Measurements from ENCODE around the gene ANXA3. TPM values are rescaled to one million over a fixed set of nuclear protein-coding genes. Genes with fewer than 3 reads are reported as not detected.
"Not testable (repeated sequence)": the region's sequence is repeated elsewhere in the genome, so short reads cannot be mapped to it uniquely, and the experiment has no call there.

ANXA3 gene
- total RNA-seq, 1 donor from 2014 or later: 34.5 TPM

DNA sequence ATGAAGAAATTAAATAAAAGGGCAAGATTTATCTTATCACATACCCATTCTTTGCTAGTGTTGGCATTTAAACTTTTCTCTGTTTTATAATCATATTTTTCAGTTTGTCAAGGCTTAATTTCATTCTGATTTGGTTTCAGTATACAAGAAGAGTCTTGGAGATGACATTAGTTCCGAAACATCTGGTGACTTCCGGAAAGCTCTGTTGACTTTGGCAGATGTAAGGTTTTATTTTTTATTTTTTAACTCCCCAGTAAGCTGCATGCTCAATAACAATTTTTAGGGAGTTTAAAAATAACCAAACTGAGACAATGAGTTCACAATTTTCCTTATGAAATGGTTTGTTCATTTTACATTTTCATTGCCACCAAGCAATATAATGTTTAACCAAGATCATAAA is 39.8 kb downstream of the ANXA3 start:
- intact Hi-C loops (cut with micrococcal nuclease): no loop called here
- H3K27ac ChIP-seq (replicated peaks): peak overlapping the region; percentile 76
- peaks cover 24% of the 10 kb centered on the region for H3K36me3 ChIP-seq
- no peaks in the 10 kb centered on the region for H3K27me3 ChIP-seq (ENCODE audit: low read depth)
- no peak for DNase-seq
- H3K9me3 ChIP-seq (replicated peaks): no peaks in the 10 kb centered on the region
- TF ChIP-seq, protein P1, sequence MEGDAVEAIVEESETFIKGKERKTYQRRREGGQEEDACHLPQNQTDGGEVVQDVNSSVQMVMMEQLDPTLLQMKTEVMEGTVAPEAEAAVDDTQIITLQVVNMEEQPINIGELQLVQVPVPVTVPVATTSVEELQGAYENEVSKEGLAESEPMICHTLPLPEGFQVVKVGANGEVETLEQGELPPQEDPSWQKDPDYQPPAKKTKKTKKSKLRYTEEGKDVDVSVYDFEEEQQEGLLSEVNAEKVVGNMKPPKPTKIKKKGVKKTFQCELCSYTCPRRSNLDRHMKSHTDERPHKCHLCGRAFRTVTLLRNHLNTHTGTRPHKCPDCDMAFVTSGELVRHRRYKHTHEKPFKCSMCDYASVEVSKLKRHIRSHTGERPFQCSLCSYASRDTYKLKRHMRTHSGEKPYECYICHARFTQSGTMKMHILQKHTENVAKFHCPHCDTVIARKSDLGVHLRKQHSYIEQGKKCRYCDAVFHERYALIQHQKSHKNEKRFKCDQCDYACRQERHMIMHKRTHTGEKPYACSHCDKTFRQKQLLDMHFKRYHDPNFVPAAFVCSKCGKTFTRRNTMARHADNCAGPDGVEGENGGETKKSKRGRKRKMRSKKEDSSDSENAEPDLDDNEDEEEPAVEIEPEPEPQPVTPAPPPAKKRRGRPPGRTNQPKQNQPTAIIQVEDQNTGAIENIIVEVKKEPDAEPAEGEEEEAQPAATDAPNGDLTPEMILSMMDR (IDR thresholded peaks at IDR 0.05; ENCODE audit: borderline replicate concordance): no peak
- no peak overlapping the region for H3K4me3 ChIP-seq
- H3K4me1 ChIP-seq: peaks cover 52% of the 10 kb centered on the region

DNA sequence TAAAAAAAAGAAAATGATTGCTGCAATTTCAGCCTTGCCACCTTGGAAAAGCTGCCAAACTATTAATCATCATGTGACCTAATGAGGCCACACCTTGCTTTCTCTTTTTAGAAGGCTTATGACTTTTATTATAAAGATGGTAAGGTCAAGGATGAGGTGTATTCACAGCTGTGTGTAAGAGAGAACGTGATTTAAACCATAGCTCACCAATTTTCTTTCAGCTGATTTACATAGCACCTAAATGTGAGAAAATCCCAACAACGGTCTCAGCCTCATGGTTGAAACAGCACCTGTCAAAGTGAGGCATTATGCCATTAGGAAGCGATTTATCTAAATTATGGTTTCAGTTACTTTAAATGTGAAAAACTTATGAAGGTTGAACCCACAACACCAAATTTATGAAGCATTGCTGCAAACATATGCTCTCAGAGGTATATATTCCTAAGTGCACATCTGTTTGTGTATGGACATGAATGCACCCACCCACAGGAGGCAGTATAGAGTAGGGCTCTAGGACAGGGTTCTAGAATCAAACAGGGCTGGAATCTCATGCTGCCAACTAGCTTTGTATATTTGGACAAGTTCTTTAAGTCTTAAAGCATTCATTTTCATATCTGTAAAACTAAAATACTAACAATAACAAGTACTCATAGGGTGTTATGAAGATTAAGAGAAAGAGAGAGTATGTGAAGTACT is 40.7 kb downstream of the ANXA3 start:
- Histone ChIP-seq H3K27ac (replicated peaks) (peak overlapping the region; percentile 76), H3K27me3 (ENCODE audit: low read depth) (no peaks in the 10 kb centered on the region), H3K4me3 (no peak overlapping the region), H3K36me3 (peaks cover 22% of the 10 kb centered on the region), H3K9me3 (replicated peaks) (no peaks in the 10 kb centered on the region), H3K4me1 (peaks cover 52% of the 10 kb centered on the region)
- intact Hi-C loops (cut with micrococcal nuclease): no loop called here
- DNase-seq: no peak
- TF ChIP-seq, protein P1 (IDR thresholded peaks at IDR 0.05; ENCODE audit: borderline replicate concordance): no peak

DNA sequence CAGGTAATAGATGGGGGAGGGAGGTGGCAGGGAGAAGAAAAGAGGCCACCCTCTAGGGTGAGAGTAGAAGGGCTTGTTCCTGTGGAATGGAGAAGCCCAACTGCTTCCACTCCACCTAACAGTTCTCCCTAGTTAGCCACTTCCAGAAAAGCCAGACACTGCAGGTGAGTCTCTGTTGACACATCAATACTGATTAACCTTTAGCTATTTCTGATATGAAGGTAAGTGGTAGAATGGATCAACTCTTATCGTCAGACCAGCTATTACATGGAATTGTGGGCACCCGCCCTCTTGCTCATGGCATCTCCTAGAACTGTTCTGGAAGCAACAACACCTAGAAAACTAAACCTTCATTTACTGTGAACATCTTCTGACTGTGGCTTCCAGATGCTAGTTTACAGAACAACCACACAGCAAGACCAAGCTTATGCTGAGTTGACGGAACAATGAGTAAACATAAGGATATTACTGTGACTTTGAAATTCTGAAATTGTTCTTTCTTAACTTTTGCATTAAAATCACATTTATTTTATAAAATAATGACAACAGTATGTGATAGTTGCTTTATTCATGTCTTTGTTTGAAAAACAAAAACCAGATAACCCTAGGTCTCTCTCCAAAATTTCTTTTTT is 44.7 kb downstream of the ANXA3 start:
- H3K36me3 ChIP-seq: peaks cover 34% of the 10 kb centered on the region
- no peak for DNase-seq
- H3K27ac ChIP-seq (replicated peaks): no peak overlapping the region
- no peaks in the 10 kb centered on the region for H3K27me3 ChIP-seq (ENCODE audit: low read depth)
- no peaks in the 10 kb centered on the region for H3K9me3 ChIP-seq (replicated peaks)
- TF ChIP-seq, protein P1 (IDR thresholded peaks at IDR 0.05; ENCODE audit: borderline replicate concordance): no peak
- peaks cover 35% of the 10 kb centered on the region for H3K4me1 ChIP-seq
- intact Hi-C loops (cut with micrococcal nuclease): no loop called here
- H3K4me3 ChIP-seq: no peak overlapping the region

DNA sequence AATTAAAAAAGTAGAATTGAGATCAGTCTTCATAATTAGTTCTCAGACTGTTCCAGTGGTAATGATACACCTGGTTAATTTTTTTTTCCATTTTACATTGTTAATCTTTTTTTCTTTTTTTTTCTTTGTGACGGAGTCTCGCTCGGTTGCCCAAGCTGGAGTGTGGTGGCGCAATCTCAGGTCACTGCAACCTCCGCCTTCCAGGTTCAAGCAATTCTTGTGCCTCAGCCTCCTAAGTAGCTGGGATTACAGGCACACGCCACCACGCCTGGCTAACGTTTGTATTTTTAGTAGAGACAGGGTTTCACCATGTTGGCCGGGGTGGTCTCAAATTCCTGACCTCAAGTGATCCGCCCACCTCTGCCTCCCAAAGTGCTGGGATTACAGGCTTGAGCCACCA is 46.9 kb downstream of the ANXA3 start:
- DNase-seq; H3K27ac ChIP-seq (replicated peaks); H3K4me3 ChIP-seq; intact Hi-C loops (cut with micrococcal nuclease); H3K9me3 ChIP-seq (replicated peaks); H3K27me3 ChIP-seq (ENCODE audit: low read depth): not testable (repeated sequence)
- Histone ChIP-seq H3K36me3 (peaks cover 34% of the 10 kb centered on the region), H3K4me1 (peaks cover 35% of the 10 kb centered on the region)

DNA sequence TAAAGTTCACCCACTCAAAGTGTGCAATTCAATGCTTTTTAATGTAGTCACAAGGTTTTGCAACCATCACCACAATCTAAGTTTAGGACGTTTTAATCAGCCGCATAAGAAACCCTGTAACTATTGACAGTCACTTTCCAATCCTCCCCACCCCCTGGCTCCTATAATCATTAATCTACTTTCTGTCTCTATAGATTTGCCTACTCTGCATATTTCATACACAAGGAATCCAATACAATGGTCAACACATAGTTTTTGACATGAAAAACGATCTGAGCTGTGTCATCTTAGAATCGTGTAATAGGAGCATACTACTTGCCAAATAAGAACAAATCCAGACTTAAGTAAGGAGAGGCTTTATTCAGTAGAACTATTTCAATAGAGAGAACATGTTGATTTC is 47.6 kb downstream of the ANXA3 start:
- H3K27ac ChIP-seq (replicated peaks): no peak overlapping the region
- no peak for DNase-seq
- peaks cover 41% of the 10 kb centered on the region for H3K36me3 ChIP-seq
- no peak overlapping the region for H3K4me3 ChIP-seq
- H3K4me1 ChIP-seq: peaks cover 35% of the 10 kb centered on the region
- TF ChIP-seq, protein P1 (IDR thresholded peaks at IDR 0.05; ENCODE audit: borderline replicate concordance): no peak
- intact Hi-C loops (cut with micrococcal nuclease): no loop called here
- H3K27me3 ChIP-seq (ENCODE audit: low read depth): no peaks in the 10 kb centered on the region
- H3K9me3 ChIP-seq (replicated peaks): no peaks in the 10 kb centered on the region

DNA sequence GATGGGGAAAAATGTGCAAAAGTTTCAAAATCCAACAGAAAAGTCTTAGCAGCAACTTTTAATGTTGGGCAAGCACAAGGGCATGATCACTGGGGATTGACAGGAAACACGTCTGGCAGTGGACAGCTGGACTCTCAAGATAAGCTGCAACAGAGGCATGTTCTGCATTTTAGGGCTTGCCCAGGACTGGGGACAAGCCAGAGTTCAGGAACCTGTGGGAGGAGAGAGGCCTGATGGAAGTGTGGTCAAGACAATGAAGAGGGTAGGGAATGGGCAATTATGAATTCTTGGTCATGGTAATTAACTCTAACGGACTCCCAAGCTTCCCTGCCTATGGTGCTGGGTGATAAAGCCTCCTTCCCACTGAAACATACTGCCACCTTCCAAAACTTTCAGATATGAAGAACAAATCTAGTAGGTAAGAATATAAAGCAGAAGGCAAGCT is 48.4 kb downstream of the ANXA3 start:
- peak; percentile 24 for DNase-seq
- Histone ChIP-seq H3K36me3 (peaks cover 44% of the 10 kb centered on the region), H3K4me3 (no peak overlapping the region), H3K27ac (replicated peaks) (peak overlapping the region; percentile 3), H3K4me1 (peaks cover 35% of the 10 kb centered on the region), H3K9me3 (replicated peaks) (no peaks in the 10 kb centered on the region), H3K27me3 (ENCODE audit: low read depth) (no peaks in the 10 kb centered on the region)
- intact Hi-C loops (cut with micrococcal nuclease): no loop called here
- TF ChIP-seq, protein P1 (IDR thresholded peaks at IDR 0.05; ENCODE audit: borderline replicate concordance): no peak
